Measurements from ENCODE around the gene IBA57. TPM values are rescaled to one million over a fixed set of nuclear protein-coding genes. Genes with fewer than 3 reads are reported as not detected.

Gene IBA57
- total and polyA plus RNA-seq, 2 of the 8 experiments (the other 6 are each of a cell fraction or from before 2014, with no cell fraction given): 2.6 to 5.9 TPM

DNA sequence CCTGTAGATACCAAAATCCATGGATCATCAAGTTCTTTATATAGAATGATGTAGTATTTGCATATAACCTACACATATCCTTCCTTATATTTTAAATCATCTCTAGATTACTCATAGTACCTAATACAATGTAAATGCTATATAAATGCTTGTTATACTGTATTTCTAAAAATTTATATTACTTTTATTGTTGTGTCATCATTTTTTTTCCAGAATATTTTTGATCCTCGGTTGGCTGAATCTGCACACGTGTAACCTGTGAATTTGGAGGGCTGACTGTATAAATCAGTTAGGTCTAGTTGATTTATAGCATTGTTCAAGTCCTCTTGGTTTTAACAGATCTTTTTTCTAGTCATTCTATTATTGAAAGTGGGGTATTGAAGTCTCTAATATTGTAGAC is 65.6 kb downstream of the IBA57 start:
- WGBS, 2 experiments (ENCODE audit: extremely low coverage in 1 of 2, insufficient coverage in 1 of 2, insufficient read length in 1 of 2, insufficient replicate concordance in 2 of 2, low coverage in 1 of 2, low lambda C conversion rate in 2 of 2, missing lambda C conversion rate in 1 of 2): 89% methylated on average over 2 of the region's 2 CpGs; no CpG with 5 or more reads in 1 of the 2 experiments
- Histone ChIP-seq H3K4me2 (ENCODE audit: insufficient read depth in 1 of 2, low read depth in 2 of 2, low read length in 2 of 2) (no peak overlapping the region), H4K20me1 (replicated peaks in 1 of 2; ENCODE audit: control insufficient read depth in 1 of 2, insufficient read depth in 2 of 2, low read length in 2 of 2) (peaks cover 0 to 7% of the 10 kb centered on the region in 2 experiments), H2BK20ac (ENCODE audit: low read length) (no peak overlapping the region), H3K4me1 (replicated peaks in 1 of 4; ENCODE audit: control insufficient read depth in 3 of 4, insufficient read depth in 4 of 4, low read length in 3 of 4) (no peaks in the 10 kb centered on the region), H2BK12ac (ENCODE audit: low read depth, low read length) (no peak overlapping the region), H3K56ac (replicated peaks; ENCODE audit: insufficient read length, low read depth, low read length) (no peak overlapping the region), H3K4ac (replicated peaks; ENCODE audit: insufficient read length, low read depth, low read length) (no peak overlapping the region), H3K79me2 (ENCODE audit: control insufficient read depth in 1 of 2, insufficient read depth in 2 of 2, low read length in 2 of 2) (no peaks in the 10 kb centered on the region; a peak in 1 of 4 replicates), H3K14ac (ENCODE audit: insufficient read length) (no peak overlapping the region), H3K23ac (ENCODE audit: insufficient read length) (no peak overlapping the region), H3K18ac (ENCODE audit: extremely low read depth, low read length) (no peak overlapping the region), H3K23me2 (ENCODE audit: low read depth, low read length) (no peaks in the 10 kb centered on the region), H4K5ac (ENCODE audit: insufficient read length, low read depth, low read length) (no peak overlapping the region), H4K91ac (replicated peaks; ENCODE audit: insufficient read length, low read length) (no peak overlapping the region), H3K27ac (ENCODE audit: low read depth, low read length) (no peak overlapping the region), H2AFZ (ENCODE audit: low read length) (no peak overlapping the region), H2BK15ac (ENCODE audit: low read length) (no peak overlapping the region), H3K9me3 (ENCODE audit: insufficient read depth in 2 of 2, low read depth in 1 of 2, low read length in 1 of 2) (no peaks in the 10 kb centered on the region), H2BK5ac (ENCODE audit: low read depth, low read length) (no peak overlapping the region), H3K9ac (replicated peaks in 1 of 4; ENCODE audit: extremely low read depth in 1 of 4, low read depth in 3 of 4, low read length in 3 of 4) (no peak overlapping the region), H3K27me3 (replicated peaks in 1 of 4; ENCODE audit: control insufficient read depth in 3 of 4, extremely low read depth in 1 of 4, insufficient read depth in 3 of 4, low read length in 3 of 4) (no peaks in the 10 kb centered on the region), H2AK5ac (ENCODE audit: low read depth, low read length) (no peak overlapping the region), H2BK120ac (replicated peaks; ENCODE audit: low read depth, low read length) (no peak overlapping the region), H3K36me3 (ENCODE audit: control insufficient read depth in 2 of 4, insufficient read depth in 4 of 4, low read length in 3 of 4) (peaks cover 4 to 21% (median 7%) of the 10 kb centered on the region in 4 experiments; a peak in 5 of 8 replicates), H3K79me1 (ENCODE audit: low read depth, low read length) (peaks cover 2% of the 10 kb centered on the region; the same call in 1 of the 2 replicates), H3K4me3 (ENCODE audit: extremely low read depth in 1 of 4, insufficient read depth in 2 of 4, low read depth in 3 of 4, low read length in 4 of 4) (no peak overlapping the region), H4K8ac (ENCODE audit: extremely low read depth, insufficient read depth, low read length) (no peak overlapping the region)
- CTCF ChIA-PET (ENCODE audit: partially characterized antibody): interaction anchor here (2.0 kb wide), 1 partner anchor 28 kb away, joined by 5 read pairs; no protein-coding TSS in a partner anchor
- POLR2A ChIA-PET (ENCODE audit: partially characterized antibody): no interaction called here
- DNase-seq (ENCODE audit: low read depth in 1 of 2, low spot score in 2 of 2) (no peak), FAIRE-seq (no peak)
- TF ChIP-seq HDAC6 (IDR thresholded peaks at IDR 0.05; ENCODE audit: low read depth, low read length): no peak
- TF ChIP-seq MAFK (IDR thresholded peaks at IDR 0.05; ENCODE audit: low read depth, low read length): peak; percentile 21; the same call in 1 of the 2 replicates

Small RNA genes within 50 kb of the gene (small RNA-seq; reads per million reads assigned to genes)
- not detected for gene AL359510.1 (ENCODE audit: insufficient read depth)

Other genes starting within 250 kb of the IBA57 start
- gene WNT9A, start 217.9 kb upstream of the IBA57 start, total RNA-seq (2021; fragmentation: NEBNext Ultra II Directional; extraction: Animal tissue kit (Norgen Biotek cat#: 25700)): 0.78 and 1.1 TPM in 2 replicates
- gene WNT9A, start 217.9 kb upstream of the IBA57 start, polyA plus RNA-seq (2011; rRNA removed): 1.5 and 2.2 TPM in 2 replicates
- gene WNT3A, start 158.8 kb upstream of the IBA57 start, total RNA-seq (2021; fragmentation: NEBNext Ultra II Directional; extraction: Animal tissue kit (Norgen Biotek cat#: 25700)): 0.10 and 0.19 TPM in 2 replicates
- gene WNT3A, start 158.8 kb upstream of the IBA57 start, polyA plus RNA-seq (2011; rRNA removed): 0.08 and 0.13 TPM in 2 replicates
- gene ARF1, start 83.1 kb upstream of the IBA57 start, total RNA-seq (2021; fragmentation: NEBNext Ultra II Directional; extraction: Animal tissue kit (Norgen Biotek cat#: 25700)): 265 and 267 TPM in 2 replicates
- gene ARF1, start 83.1 kb upstream of the IBA57 start, polyA plus RNA-seq (2011; rRNA removed): 471 and 606 TPM in 2 replicates
- gene C1orf35, start 62.5 kb upstream of the IBA57 start, total RNA-seq (2021; fragmentation: NEBNext Ultra II Directional; extraction: Animal tissue kit (Norgen Biotek cat#: 25700)): 19.9 and 22.5 TPM in 2 replicates
- gene C1orf35, start 62.5 kb upstream of the IBA57 start, polyA plus RNA-seq (2011; rRNA removed): 18.6 and 28.5 TPM in 2 replicates
- gene MRPL55, start 56.5 kb upstream of the IBA57 start, total RNA-seq (2021; fragmentation: NEBNext Ultra II Directional; extraction: Animal tissue kit (Norgen Biotek cat#: 25700)): 59.0 and 62.7 TPM in 2 replicates
- 244 and 249 TPM in 2 replicates for gene MRPL55, start 56.5 kb upstream of the IBA57 start, polyA plus RNA-seq (2011; rRNA removed)
- 68.5 TPM in 2 replicates for gene GUK1, start 25.5 kb upstream of the IBA57 start, total RNA-seq (2021; fragmentation: NEBNext Ultra II Directional; extraction: Animal tissue kit (Norgen Biotek cat#: 25700))
- gene GUK1, start 25.5 kb upstream of the IBA57 start, polyA plus RNA-seq (2011; rRNA removed): 182 and 183 TPM in 2 replicates
- 0.54 and 0.55 TPM in 2 replicates for gene GJC2, start 15.9 kb upstream of the IBA57 start, total RNA-seq (2021; fragmentation: NEBNext Ultra II Directional; extraction: Animal tissue kit (Norgen Biotek cat#: 25700))
- gene GJC2, start 15.9 kb upstream of the IBA57 start, polyA plus RNA-seq (2011; rRNA removed): 0.17 and 0.28 TPM in 2 replicates
- gene OBSCN, start 42.2 kb downstream of the IBA57 start, total RNA-seq (2021; fragmentation: NEBNext Ultra II Directional; extraction: Animal tissue kit (Norgen Biotek cat#: 25700)): 21.0 and 28.4 TPM in 2 replicates
- 7.5 and 10.1 TPM in 2 replicates for gene OBSCN, start 42.2 kb downstream of the IBA57 start, polyA plus RNA-seq (2011; rRNA removed)
- 31.3 and 32.1 TPM in 2 replicates for gene TRIM11, start 241.0 kb downstream of the IBA57 start, total RNA-seq (2021; fragmentation: NEBNext Ultra II Directional; extraction: Animal tissue kit (Norgen Biotek cat#: 25700))
- 11.1 and 19.6 TPM in 2 replicates for gene TRIM11, start 241.0 kb downstream of the IBA57 start, polyA plus RNA-seq (2011; rRNA removed)